IMR-90 (cell line): ENCODE measurements around the gene ACCSL. TPM values are rescaled to one million over a fixed set of nuclear protein-coding genes. Genes with fewer than 3 reads are reported as not detected.

Experiments used
- ATAC-seq: fragments of 200-7000 bp; cut with Tn5 transposase; 2 replicates; pipeline ENCODE4 v1.9.1; 2020; ENCODE audit warnings: low read depth, mild to moderate bottlenecking, moderate library complexity
- BruUV-seq: library from RNA; stranded (reverse); fragments of 400-500 nt; replicated peaks from 2 replicates; lab custom pipeline; 2021; lab: Mats Ljungman, UMichigan
- CTCF ChIA-PET: fragments of 300-600 bp; formaldehyde crosslinking; extraction: SDS; loops from one replicate; lab custom pipeline; 2021; ENCODE audit warnings: antibody characterized with exemption; lab: Yijun Ruan, JAX
- POLR2A ChIA-PET: fragments of 300-600 bp; sonication (Branson Sonifier 250); formaldehyde crosslinking; loops from one replicate; lab custom pipeline; 2022; ENCODE audit warnings: antibody characterized with exemption; ENCODE audit not compliant: unreplicated experiment; lab: Charles Lee
- DNase-seq: peaks from one replicate; pipeline ENCODE4 v3.0.0; 2013
- H2AFZ ChIP-seq: replicated peaks from 2 replicates; pipeline ENCODE3; 2013; ENCODE audit warnings: low read length, mild to moderate bottlenecking; ENCODE audit not compliant: poor library complexity
- H2AK5ac ChIP-seq: 2 replicates; pipeline ENCODE4 v1.6.1; 2013; ENCODE audit warnings: low read depth, low read length, inconsistent platforms
- H2AK9ac ChIP-seq: replicated peaks from 2 replicates; pipeline ENCODE3; 2013; ENCODE audit warnings: mild to moderate bottlenecking, low read depth, low read length, moderate library complexity; ENCODE audit not compliant: poor library complexity
- H2BK120ac ChIP-seq: 2 replicates; pipeline ENCODE4 v1.6.1; 2013; ENCODE audit warnings: low read depth, low read length, inconsistent platforms
- H2BK15ac ChIP-seq: 3 replicates; pipeline ENCODE4 v1.6.1; 2013; ENCODE audit warnings: low read depth, low read length, inconsistent platforms
- H2BK20ac ChIP-seq: 2 replicates; pipeline ENCODE4 v1.6.1; 2013; ENCODE audit warnings: low read depth, mild to moderate bottlenecking, inconsistent platforms, low read length, moderate library complexity
- H2BK5ac ChIP-seq: 2 replicates; pipeline ENCODE4 v1.6.1; 2013; ENCODE audit warnings: mild to moderate bottlenecking, low read depth, low read length, inconsistent platforms; ENCODE audit not compliant: poor library complexity, severe bottlenecking
- H3K14ac ChIP-seq: replicated peaks from 2 replicates; pipeline ENCODE4 v1.6.1; 2013; ENCODE audit warnings: low read depth, low read length, inconsistent platforms
- H3K18ac ChIP-seq: 2 replicates; pipeline ENCODE4 v1.6.1; 2013; ENCODE audit warnings: low read depth, low read length, control low read depth
- H3K23ac ChIP-seq: 2 replicates; pipeline ENCODE4 v1.6.1; 2013; ENCODE audit warnings: low read depth, low read length, inconsistent platforms
- H3K27ac ChIP-seq: 2 replicates; pipeline ENCODE4 v1.5.1; 2013; ENCODE audit warnings: mild to moderate bottlenecking, control low read depth, low read length; ENCODE audit not compliant: insufficient read depth
- H3K27me3 ChIP-seq: 2 replicates; pipeline ENCODE4 v1.6.1; 2013; ENCODE audit warnings: low read length; ENCODE audit not compliant: control insufficient read depth, insufficient read depth
- H3K36me3 ChIP-seq: 2 replicates; pipeline ENCODE4 v1.6.1; 2013; ENCODE audit warnings: low read length, mixed read lengths; ENCODE audit not compliant: control insufficient read depth, insufficient read depth
- H3K4ac ChIP-seq: 2 replicates; pipeline ENCODE4 v1.6.1; 2013; ENCODE audit warnings: low read depth, low read length, inconsistent platforms
- H3K4me1 ChIP-seq: 2 replicates; pipeline ENCODE4 v1.6.1; 2013; ENCODE audit warnings: low read length, mixed read lengths; ENCODE audit not compliant: control insufficient read depth, insufficient read depth
- H3K4me2 ChIP-seq: 2 replicates; pipeline ENCODE4 v1.6.1; 2013; ENCODE audit warnings: low read depth, mild to moderate bottlenecking, control low read depth, low read length, moderate library complexity
- H3K4me3 ChIP-seq: 2 replicates; pipeline ENCODE4 v1.5.1; 2013; ENCODE audit warnings: low read depth, mild to moderate bottlenecking, control low read depth, low read length, moderate library complexity; ENCODE audit not compliant: insufficient read depth
- H3K56ac ChIP-seq: 2 replicates; pipeline ENCODE4 v1.6.1; 2013; ENCODE audit warnings: low read length, inconsistent platforms; ENCODE audit not compliant: insufficient read depth; ENCODE audit errors: extremely low read depth
- H3K79me1 ChIP-seq, 2 experiments: 2 replicates each; pipeline ENCODE4 v1.6.1; 2013; ENCODE audit warnings: low read length in 2 of 2, inconsistent platforms in 1 of 2, low read depth in 1 of 2
- H3K9ac ChIP-seq: 2 replicates; pipeline ENCODE4 v1.6.1; 2013; ENCODE audit warnings: low read depth, low read length, control low read depth
- H3K9me1 ChIP-seq: 2 replicates; pipeline ENCODE4 v1.6.1; 2013; ENCODE audit warnings: low read length, inconsistent platforms; ENCODE audit not compliant: insufficient read depth
- H3K9me3 ChIP-seq: 2 replicates; pipeline ENCODE4 v1.6.1; 2013; ENCODE audit warnings: low read length; ENCODE audit not compliant: control insufficient read depth, insufficient read depth
- H4K20me1 ChIP-seq: 2 replicates; pipeline ENCODE4 v1.6.1; 2013; ENCODE audit warnings: low read length, inconsistent platforms; ENCODE audit not compliant: insufficient read depth
- H4K5ac ChIP-seq: 2 replicates; pipeline ENCODE4 v1.6.1; 2013; ENCODE audit warnings: mild to moderate bottlenecking, low read depth, low read length, control low read depth
- H4K8ac ChIP-seq, 2 experiments: 2 replicates each; pipeline ENCODE4 v1.6.1; 2013; ENCODE audit warnings: low read depth in 2 of 2, low read length in 2 of 2, control low read depth in 1 of 2, inconsistent platforms in 1 of 2
- H4K91ac ChIP-seq: 2 replicates; pipeline ENCODE4 v1.6.1; 2013; ENCODE audit warnings: low read depth, low read length, inconsistent platforms; ENCODE audit not compliant: insufficient read depth
- FOS ChIP-seq: fragments of 150-350 bp; IDR thresholded peaks from 2 replicates; pipeline ENCODE4 v1.6.1; 2016; ENCODE audit warnings: low read depth, low read length
- RFX5 ChIP-seq: IDR thresholded peaks from 2 replicates; pipeline ENCODE4 v1.8.0; 2012; ENCODE audit warnings: low read depth, mild to moderate bottlenecking, low read length, moderate library complexity
- USF2 ChIP-seq: fragments of 150-350 bp; IDR thresholded peaks from 2 replicates; pipeline ENCODE4 v1.6.1; 2017; ENCODE audit warnings: mild to moderate bottlenecking, antibody characterized with exemption, low read length, low read depth
- WGBS, 2 experiments: methylation state at CpG; one replicate each; pipeline versions ENCODE4 v1.1.5 to v1.1.7; 2013; ENCODE audit warnings: missing lambda C conversion rate in 2 of 2; ENCODE audit not compliant: insufficient read length in 1 of 2; ENCODE audit errors: extremely low coverage in 2 of 2; 5-methylcytosine and 5-hydroxymethylcytosine counted together
- dilution Hi-C: fragments of 300-500 bp; cut with HindIII; formaldehyde crosslinking; loops from one replicate; pipeline ENCODE4 v1.14.3; 2018; ENCODE audit warnings: low sequenced_read_pairs; ENCODE audit not compliant: unreplicated experiment
- in situ Hi-C: fragments of 300-500 bp; cut with MboI; formaldehyde crosslinking; loops from 3 replicates; pipeline ENCODE4 v1.14.3; 2019; ENCODE audit warnings: low sequenced_read_pairs, inconsistent platforms, mixed read lengths
- intact Hi-C: fragments of 100-400 bp; cut with micrococcal nuclease; formaldehyde crosslinking; loops from 2 replicates; pipeline ENCODE4 v1.10.0; 2022
- polyA plus RNA-seq, 3 experiments: library from polyadenylated mRNA; depleted of rRNA; stranded (reverse); fragments of >200 nt; gene quantifications; 2 replicates each; pipeline ENCODE4 v1.2.3, GENCODE V29; 2012; ENCODE audit warnings: low replicate concordance in 1 of 3
- total RNA-seq: library from RNA; depleted of rRNA; stranded (reverse); fragments of >200 nt; gene quantifications from 2 replicates; pipeline ENCODE4 v1.2.3, GENCODE V29; 2012

The ACCSL gene
- total and polyA plus RNA-seq, 2 of the 4 experiments (the other 2 are of a cell fraction): not detected

GRCh38 chr11:44047298-44047697 is 483 bp upstream of the ACCSL start:
- TF ChIP-seq FOS: no peak
- peak; percentile 40 for TF ChIP-seq USF2
- TF ChIP-seq RFX5: no peak
- dilution Hi-C loops: loop anchor here (25.0 kb wide), 1 partner anchor 135 kb away; no protein-coding TSS in a partner anchor
- Histone ChIP-seq H3K27me3 (peaks cover 11% of the 10 kb centered on the region), H2AK5ac (no peak overlapping the region), H3K9me1 (no peaks in the 10 kb centered on the region), H3K36me3 (no peaks in the 10 kb centered on the region), H3K4me2 (no peak overlapping the region), H3K4me3 (no peak overlapping the region), H4K5ac (no peak overlapping the region), H2BK15ac (no peak overlapping the region), H3K27ac (no peak overlapping the region), H4K91ac (no peak overlapping the region), H3K23ac (no peak overlapping the region), H3K4me1 (no peaks in the 10 kb centered on the region), H2BK5ac (no peak overlapping the region), H3K18ac (no peak overlapping the region), H3K79me1 (no peaks in the 10 kb centered on the region), H2AK9ac (no peak overlapping the region), H3K4ac (no peak overlapping the region), H4K20me1 (no peaks in the 10 kb centered on the region), H3K9me3 (no peaks in the 10 kb centered on the region), H3K56ac (no peak overlapping the region), H3K14ac (no peak overlapping the region), H2BK20ac (no peak overlapping the region), H2BK120ac (no peak overlapping the region), H3K9ac (no peak overlapping the region), H2AFZ (no peak overlapping the region), H4K8ac (no peak overlapping the region)
- POLR2A ChIA-PET: no interaction called here
- in situ Hi-C loops: no loop called here
- DNase-seq (no peak), ATAC-seq (no peak)
- WGBS, 2 experiments: no CpG with 5 or more reads among the region's 2 CpGs
- intact Hi-C loops: no loop called here
- CTCF ChIA-PET: no interaction called here
- no TSS peak for BruUV-seq
